SK-N-SH (cell line): ENCODE data around the gene ETF1. TPM values are rescaled to one million over a fixed set of nuclear protein-coding genes. Genes with fewer than 3 reads are reported as not detected.

ENCODE experiments used
- CTCF ChIA-PET: fragments of 300-600, 350-600 bp; formaldehyde crosslinking; extraction: SDS; loops from one replicate; lab custom pipeline; 2021; lab: Yijun Ruan, JAX
- POLR2A ChIA-PET: fragments of 350-600 bp; sonication (Branson Sonifier 250); formaldehyde crosslinking; extraction: SDS; loops from one replicate; lab custom pipeline; 2020; ENCODE audit warnings: antibody characterized with exemption, inconsistent platforms; lab: Yijun Ruan, JAX
- DNase-seq: peaks from one replicate; pipeline ENCODE4 v3.0.0; 2012
- H2AFZ ChIP-seq: fragments of 200-600 bp; sonication (generic); 2 replicates; pipeline ENCODE4 v1.8.1; 2016; ENCODE audit warnings: antibody characterized with exemption, mild to moderate bottlenecking, low read depth
- H3F3A ChIP-seq: fragments of 200-600 bp; sonication (generic); replicated peaks from 2 replicates; pipeline ENCODE3; 2016; ENCODE audit warnings: antibody characterized with exemption, mild to moderate bottlenecking; ENCODE audit not compliant: insufficient read depth
- H3K27ac ChIP-seq, 2 experiments: fragments of 200-500 bp in 1 of 2; fragments of 200-600 bp in 1 of 2; sonication (Bioruptor generic) in 1 of 2; sonication (generic), shearing (Covaris generic) in 1 of 2; 2 replicates each; pipeline versions ENCODE4 v1.5.1 to v1.6.1; 2014 to 2016; ENCODE audit warnings: low read depth in 2 of 2, inconsistent platforms in 1 of 2, low read length in 1 of 2, mild to moderate bottlenecking in 1 of 2, mixed read lengths in 1 of 2
- H3K27me3 ChIP-seq: fragments of 200-600 bp; sonication (generic), shearing (Covaris generic); 2 replicates; pipeline ENCODE4 v1.6.1; 2016; ENCODE audit warnings: mixed run types; ENCODE audit not compliant: insufficient read depth
- H3K36me3 ChIP-seq, 2 experiments: fragments of 200-500 bp in 1 of 2; fragments of 200-600 bp in 1 of 2; sonication (Bioruptor generic) in 1 of 2; sonication (generic) in 1 of 2; replicated peaks in 1 of 2; 2 replicates each; pipeline versions ENCODE3 to v1.5.1; 2014 to 2016; ENCODE audit warnings: low read length in 1 of 2, mild to moderate bottlenecking in 1 of 2; ENCODE audit not compliant: insufficient read depth in 2 of 2, control insufficient read depth in 1 of 2
- H3K4me1 ChIP-seq, 2 experiments: fragments of 200-500 bp in 1 of 2; fragments of 200-600 bp in 1 of 2; sonication (Bioruptor generic) in 1 of 2; sonication (generic), shearing (Covaris generic) in 1 of 2; 2 replicates each; pipeline versions ENCODE4 v1.5.1 to v1.6.1; 2014 to 2016; ENCODE audit warnings: low read depth in 1 of 2, low read length in 1 of 2, mixed run types in 1 of 2; ENCODE audit not compliant: insufficient read depth in 2 of 2, control insufficient read depth in 1 of 2
- H3K4me2 ChIP-seq: fragments of 200-600 bp; sonication (generic), shearing (Covaris generic); 2 replicates; pipeline ENCODE4 v1.6.1; 2017; ENCODE audit warnings: mixed run types
- H3K4me3 ChIP-seq, 2 experiments: fragments of 200-500 bp in 1 of 2; fragments of 200-600 bp in 1 of 2; sonication (Bioruptor generic) in 1 of 2; sonication (generic), shearing (Covaris generic) in 1 of 2; 2 replicates each; pipeline versions ENCODE4 v1.5.1 to v1.8.1; 2014 to 2016; ENCODE audit warnings: low read depth in 2 of 2, inconsistent platforms in 1 of 2, low read length in 1 of 2, mild to moderate bottlenecking in 1 of 2, mixed read lengths in 1 of 2, moderate library complexity in 1 of 2
- H3K79me2 ChIP-seq: fragments of 200-600 bp; sonication (generic); 2 replicates; pipeline ENCODE4 v1.8.1; 2017; ENCODE audit warnings: mild to moderate bottlenecking; ENCODE audit not compliant: insufficient read depth
- H3K9ac ChIP-seq: fragments of 200-600 bp; sonication (generic); 2 replicates; pipeline ENCODE4 v1.6.1; 2017; ENCODE audit warnings: mixed run types
- H3K9me2 ChIP-seq: fragments of 200-600 bp; sonication (generic); 2 replicates; pipeline ENCODE4 v1.6.1; 2017; ENCODE audit warnings: mixed run types
- H3K9me3 ChIP-seq: fragments of 200-600 bp; sonication (generic); 2 replicates; pipeline ENCODE4 v1.6.1; 2017; ENCODE audit warnings: mixed run types, mild to moderate bottlenecking, moderate library complexity
- H4K20me1 ChIP-seq: fragments of 200-600 bp; sonication (generic); 2 replicates; pipeline ENCODE4 v1.6.1; 2017; ENCODE audit warnings: mild to moderate bottlenecking, mixed run types; ENCODE audit not compliant: insufficient read depth
- CTCF ChIP-seq: fragments of 200-600 bp; sonication (generic); IDR thresholded peaks from 2 replicates; pipeline ENCODE4 v1.6.1; 2017; ENCODE audit warnings: antibody characterized with exemption, mild to moderate bottlenecking, moderate library complexity
- FOXJ3 ChIP-seq: sonication (generic); formaldehyde crosslinking; IDR thresholded peaks from 2 replicates; pipeline ENCODE4 v1.5.1; 2020; ENCODE audit warnings: mild to moderate bottlenecking, missing genetic modification reagents
- FOXM1 ChIP-seq: IDR thresholded peaks from 2 replicates; pipeline ENCODE4 v1.4.0; 2012; ENCODE audit warnings: low read depth, mild to moderate bottlenecking
- GATA2 ChIP-seq: sonication (generic); formaldehyde crosslinking; IDR thresholded peaks from 2 replicates; pipeline ENCODE4 v1.5.0; 2020; ENCODE audit warnings: mild to moderate bottlenecking, missing genetic modification reagents
- IRF3 ChIP-seq: fragments of 150-350 bp; IDR thresholded peaks from 2 replicates; pipeline ENCODE4 v1.6.1; 2016; ENCODE audit warnings: mild to moderate bottlenecking, low read depth, low read length
- JUND ChIP-seq: IDR thresholded peaks from 2 replicates; pipeline ENCODE4 v1.4.0; 2012
- MAX ChIP-seq: IDR thresholded peaks from 2 replicates; pipeline ENCODE4 v1.4.0; 2012; ENCODE audit warnings: low read depth
- MXI1 ChIP-seq: IDR thresholded peaks from 2 replicates; pipeline ENCODE4 v1.6.1; 2012; ENCODE audit warnings: mild to moderate bottlenecking, low read depth, low read length, improper control_type of control experiment
- RCOR1 ChIP-seq: fragments of 150-350 bp; IDR thresholded peaks from 2 replicates; pipeline ENCODE4 v1.6.1; 2017; ENCODE audit warnings: antibody characterized with exemption, low read length
- RFX5 ChIP-seq: IDR thresholded peaks from 2 replicates; pipeline ENCODE4 v1.6.1; 2012; ENCODE audit warnings: mild to moderate bottlenecking, improper control_type of control experiment, low read length
- SMC3 ChIP-seq: IDR thresholded peaks from 2 replicates; pipeline ENCODE4 v1.6.1; 2012; ENCODE audit warnings: low read depth, low read length, improper control_type of control experiment
- TAF1 ChIP-seq: IDR thresholded peaks from 2 replicates; pipeline ENCODE4 v1.6.1; 2012; ENCODE audit warnings: low read depth, mild to moderate bottlenecking, low read length, moderate library complexity, borderline replicate concordance
- TCF12 ChIP-seq: IDR thresholded peaks from 2 replicates; pipeline ENCODE4 v1.4.0; 2012
- TEAD4 ChIP-seq: IDR thresholded peaks from 2 replicates; pipeline ENCODE4 v1.4.0; 2012; ENCODE audit warnings: mild to moderate bottlenecking, borderline replicate concordance; ENCODE audit not compliant: insufficient read depth
- YY1 ChIP-seq: IDR thresholded peaks from 2 replicates; pipeline ENCODE4 v1.4.0; 2012; ENCODE audit warnings: low read depth, mild to moderate bottlenecking
- WGBS: methylation state at CpG from one replicate; pipeline ENCODE4 v1.1.6; 2017; ENCODE audit warnings: low lambda C conversion rate; 5-methylcytosine and 5-hydroxymethylcytosine counted together
- polyA plus RNA-seq, 3 experiments: library from polyadenylated mRNA; depleted of rRNA; stranded (reverse); fragments of >200 nt; gene quantifications; 2 replicates each; pipeline ENCODE4 v1.2.3, GENCODE V29; 2012
- TF ChIP-seq, protein P1 (sequence below): IDR thresholded peaks from 2 replicates; pipeline ENCODE4 v1.4.0; 2012; ENCODE audit warnings: low read depth, borderline replicate concordance
- TF ChIP-seq, protein P2 (sequence below): fragments of 150-350 bp; IDR thresholded peaks from 2 replicates; pipeline ENCODE4 v1.6.1; 2017; ENCODE audit warnings: antibody characterized with exemption, low read length, low read depth, borderline replicate concordance

ETF1 gene
- polyA plus RNA-seq, 1 of the 3 experiments (the other 2 are of a cell fraction), result 36.7 TPM

GRCh38 chr5:138488481-138488945 lies 54.5 kb downstream of the ETF1 start (continued):
- no peak for TF ChIP-seq SMC3
- no peak for TF ChIP-seq TCF12
- no peak for TF ChIP-seq CTCF
- TF ChIP-seq FOXJ3 (CRISPR knock-in tag), result no peak
- no peak for TF ChIP-seq TEAD4

DNA sequence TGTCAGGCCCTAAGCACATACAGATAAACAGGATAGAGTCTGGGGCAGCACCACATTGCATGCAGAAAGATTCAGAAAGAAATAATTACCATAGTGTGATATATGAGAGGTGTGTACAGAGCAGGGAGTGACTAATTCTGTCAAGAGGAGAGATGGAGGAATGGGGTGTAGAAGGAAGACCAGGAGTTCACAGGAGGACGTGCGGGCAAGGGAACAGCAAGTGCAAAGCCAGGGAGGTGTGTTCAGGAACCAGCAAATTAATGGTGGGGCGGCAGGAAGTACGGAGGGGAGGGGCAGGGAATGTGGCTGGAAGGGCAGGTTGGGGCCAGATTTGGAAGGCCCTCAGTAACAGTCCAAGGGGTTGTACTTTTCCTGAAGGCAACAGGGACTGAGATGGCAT lies 60.4 kb downstream of the ETF1 start:
- TF ChIP-seq FOXM1, result no peak
- TF ChIP-seq GATA2 (CRISPR knock-in tag), result no peak
- no peak for TF ChIP-seq YY1
- TF ChIP-seq IRF3, result no peak
- no peak for TF ChIP-seq RCOR1
- no peak for TF ChIP-seq MXI1
- TF ChIP-seq, protein P1, sequence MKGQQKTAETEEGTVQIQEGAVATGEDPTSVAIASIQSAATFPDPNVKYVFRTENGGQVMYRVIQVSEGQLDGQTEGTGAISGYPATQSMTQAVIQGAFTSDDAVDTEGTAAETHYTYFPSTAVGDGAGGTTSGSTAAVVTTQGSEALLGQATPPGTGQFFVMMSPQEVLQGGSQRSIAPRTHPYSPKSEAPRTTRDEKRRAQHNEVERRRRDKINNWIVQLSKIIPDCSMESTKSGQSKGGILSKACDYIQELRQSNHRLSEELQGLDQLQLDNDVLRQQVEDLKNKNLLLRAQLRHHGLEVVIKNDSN, result no peak
- TF ChIP-seq JUND, result no peak
- TF ChIP-seq RFX5, result no peak
- TF ChIP-seq TEAD4, result no peak
- TF ChIP-seq, protein P2, sequence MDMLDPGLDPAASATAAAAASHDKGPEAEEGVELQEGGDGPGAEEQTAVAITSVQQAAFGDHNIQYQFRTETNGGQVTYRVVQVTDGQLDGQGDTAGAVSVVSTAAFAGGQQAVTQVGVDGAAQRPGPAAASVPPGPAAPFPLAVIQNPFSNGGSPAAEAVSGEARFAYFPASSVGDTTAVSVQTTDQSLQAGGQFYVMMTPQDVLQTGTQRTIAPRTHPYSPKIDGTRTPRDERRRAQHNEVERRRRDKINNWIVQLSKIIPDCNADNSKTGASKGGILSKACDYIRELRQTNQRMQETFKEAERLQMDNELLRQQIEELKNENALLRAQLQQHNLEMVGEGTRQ, result no peak
- TF ChIP-seq SMC3, result no peak
- no peak for TF ChIP-seq MAX
- TF ChIP-seq TAF1, result no peak
- no peaks in the 10 kb centered on the region for H3K36me3 ChIP-seq
- no peak overlapping the region for H3K27ac ChIP-seq
- no peaks in the 10 kb centered on the region for H3K4me1 ChIP-seq
- H2AFZ ChIP-seq, result no peak overlapping the region
- H4K20me1 ChIP-seq, result no peaks in the 10 kb centered on the region
- H3K79me2 ChIP-seq, result no peaks in the 10 kb centered on the region
- no peak for DNase-seq
- ChIA-PET POLR2A (no interaction called here), CTCF (interaction anchor here (0.9 to 1.7 kb wide), 2 partner anchors 18 to 21 kb away, joined by 3 to 5 read pairs; no protein-coding TSS in a partner anchor)
- no peaks in the 10 kb centered on the region for H3K9me2 ChIP-seq
- H3K9me3 ChIP-seq, result no peaks in the 10 kb centered on the region
- H3K27me3 ChIP-seq, result no peaks in the 10 kb centered on the region; the same call in 1 of the 2 replicates
- H3F3A ChIP-seq, result no peaks in the 10 kb centered on the region
- no peak overlapping the region for H3K4me3 ChIP-seq
- WGBS, result 65% methylated on average over 4 of the region's 4 CpGs
- H3K4me2 ChIP-seq, result no peak overlapping the region
- H3K9ac ChIP-seq, result no peak overlapping the region
